Stimulated activated CD8-positive, alpha-beta memory T cell treated with anti-CD3 and anti-CD28 coated beads, Interleukin-7, amount 100 ng/mL, for 4 hours (primary cell): ENCODE results near the gene ZKSCAN5.

Experiments used
- DNase-seq, 2 donors: peaks; one replicate each; pipeline ENCODE4 v3.0.0-alpha.2; 2020; ENCODE audit warnings: low read depth in 2 of 2

Gene ZKSCAN5

GRCh38 chr7:99504603-99505323, at the start of gene ZKSCAN5:
Gene ZKSCAN5 (plus strand): TSS chr7:99504662. CDS start chr7:99506045, 1,383 bp downstream.
- peak; percentile 94 to 95 for DNase-seq

GRCh38 chr7:99455874-99456273, 48.6 kb upstream of the ZKSCAN5 start:
- DNase-seq, result no peak

GRCh38 chr7:99456288-99456687, 48.2 kb upstream of the ZKSCAN5 start:
- no peak for DNase-seq

GRCh38 chr7:99457050-99457649, 47.3 kb upstream of the ZKSCAN5 start:
- no peak for DNase-seq

GRCh38 chr7:99457650-99458493, 46.6 kb upstream of the ZKSCAN5 start:
- DNase-seq, result no peak

- DNase-seq, result no peak
Measured at GRCh38 chr7:99459087-99459486, 45.4 kb upstream of the ZKSCAN5 start.

GRCh38 chr7:99460651-99461050, 43.8 kb upstream of the ZKSCAN5 start:
- DNase-seq, result no peak

GRCh38 chr7:99461221-99461620, 43.2 kb upstream of the ZKSCAN5 start:
- DNase-seq, result no peak

- DNase-seq, result no peak
Measured at GRCh38 chr7:99465421-99465768, 39.1 kb upstream of the ZKSCAN5 start.

- DNase-seq, result no peak
Measured at GRCh38 chr7:99468336-99468918, 36.0 kb upstream of the ZKSCAN5 start.

- no peak for DNase-seq
Measured at GRCh38 chr7:99469381-99470065, 34.9 kb upstream of the ZKSCAN5 start.

- peak; percentile 96 to 98 for DNase-seq
Measured at GRCh38 chr7:99472561-99473314, 31.7 kb upstream of the ZKSCAN5 start, which contains the start of gene ZNF789. Gene ZNF789 (plus strand): TSS chr7:99472890. CDS start chr7:99476457, 3,567 bp downstream.

GRCh38 chr7:99473315-99473596, 31.2 kb upstream of the ZKSCAN5 start:
- no peak for DNase-seq

GRCh38 chr7:99476107-99476506, 28.4 kb upstream of the ZKSCAN5 start:
- DNase-seq, result no peak

- no peak for DNase-seq
Measured at GRCh38 chr7:99478464-99479440, 25.7 kb upstream of the ZKSCAN5 start.

GRCh38 chr7:99485094-99485493, 19.4 kb upstream of the ZKSCAN5 start:
- DNase-seq, result no peak

GRCh38 chr7:99489235-99489634, 15.2 kb upstream of the ZKSCAN5 start:
- DNase-seq, result no peak

- no peak for DNase-seq
Measured at GRCh38 chr7:99490878-99491277, 13.6 kb upstream of the ZKSCAN5 start.

- DNase-seq, result no peak
Measured at GRCh38 chr7:99493823-99494222, 10.6 kb upstream of the ZKSCAN5 start.
